ENCODE data around the gene EXOC1. TPM values are rescaled to one million over a fixed set of nuclear protein-coding genes. Genes with fewer than 3 reads are reported as not detected.

Gene EXOC1
- total RNA-seq, 4 donors from 2014 or later = 26.2 to 60.8 (median 43.1) TPM

- intact Hi-C loops (cut with DNase I; ENCODE audit: low total_unique reads) (no loop called here), in situ Hi-C loops (cut with MboI; ENCODE audit: low pct_ligation_motif_present in 1 of 4, low pct_unique_long_range_greater_than_20kb in 1 of 4, low sequenced_read_pairs in 3 of 4) (loop anchor here in 3 of 4 donors (25.0 kb wide), 2 partner anchors 503 to 528 kb away; partner anchors contain the start of gene SRD5A3 (in 2 of the 3))
- no peak for DNase-seq
- Histone ChIP-seq H3K27me3 (no peaks in the 10 kb centered on the region), H3K4me1 (peaks cover 0 to 20% (median 0%) of the 10 kb centered on the region in 4 donors), H3K36me3 (peaks cover 0 to 55% (median 16%) of the 10 kb centered on the region in 4 donors), H3K27ac (peak overlapping the region; percentile 37 to 64 (median 56)), H3K9me3 (no peaks in the 10 kb centered on the region), H3K4me3 (no peak overlapping the region)
- WGBS, 2 donors (ENCODE audit: low coverage in 1 of 2) = 60 to 64% methylated on average over 2 of the region's 2 CpGs
- no peak for TF ChIP-seq EP300 (IDR thresholded peaks at IDR 0.05; ENCODE audit: low read depth)
- no peak for TF ChIP-seq POLR2AphosphoS5 (IDR thresholded peaks at IDR 0.05)
- TF ChIP-seq CTCF (IDR thresholded peaks at IDR 0.05) = no peak
- TF ChIP-seq POLR2A (IDR thresholded peaks at IDR 0.05) = no peak
Observed at GRCh38 chr4:55865228-55865806, 11.9 kb downstream of the EXOC1 start.

GRCh38 chr4:55866290-55866907 lies 13.0 kb downstream of the EXOC1 start:
- H3K27ac ChIP-seq = peak overlapping the region; percentile 37 to 64 (median 56)
- no peak overlapping the region for H3K4me3 ChIP-seq
- in situ Hi-C loops (cut with MboI; ENCODE audit: low pct_ligation_motif_present in 1 of 4, low pct_unique_long_range_greater_than_20kb in 1 of 4, low sequenced_read_pairs in 3 of 4) (loop anchor here in 3 of 4 donors (25.0 kb wide), 2 partner anchors 504 to 529 kb away; partner anchors contain the start of gene SRD5A3 (in 2 of the 3)), intact Hi-C loops (cut with DNase I; ENCODE audit: low total_unique reads) (no loop called here)
- no peak for TF ChIP-seq CTCF (IDR thresholded peaks at IDR 0.05)
- H3K4me1 ChIP-seq = peaks cover 0 to 20% (median 0%) of the 10 kb centered on the region in 4 donors
- DNase-seq = no peak
- H3K36me3 ChIP-seq = peaks cover 0 to 54% (median 17%) of the 10 kb centered on the region in 4 donors
- WGBS, 2 donors (ENCODE audit: low coverage in 1 of 2) = 44 to 50% methylated on average over 2 of the region's 2 CpGs
- H3K27me3 ChIP-seq = no peaks in the 10 kb centered on the region
- no peaks in the 10 kb centered on the region for H3K9me3 ChIP-seq

GRCh38 chr4:55866973-55867574 lies 13.6 kb downstream of the EXOC1 start:
- TF ChIP-seq POLR2A (IDR thresholded peaks at IDR 0.05) (no peak), EP300 (IDR thresholded peaks at IDR 0.05; ENCODE audit: low read depth) (no peak), POLR2AphosphoS5 (IDR thresholded peaks at IDR 0.05) (no peak), CTCF (IDR thresholded peaks at IDR 0.05) (peak; percentile 73 to 89 (median 80))
- Histone ChIP-seq H3K27ac (peak overlapping the region; percentile 19 to 64 (median 56)), H3K4me3 (no peak overlapping the region), H3K9me3 (no peaks in the 10 kb centered on the region), H3K4me1 (peaks cover 0 to 20% (median 0%) of the 10 kb centered on the region in 4 donors), H3K27me3 (no peaks in the 10 kb centered on the region), H3K36me3 (peaks cover 0 to 54% (median 20%) of the 10 kb centered on the region in 4 donors)
- 11 to 22% methylated on average over 4 of the region's 4 CpGs for WGBS, 2 donors (ENCODE audit: low coverage in 1 of 2)
- in situ Hi-C loops (cut with MboI; ENCODE audit: low pct_ligation_motif_present in 1 of 4, low pct_unique_long_range_greater_than_20kb in 1 of 4, low sequenced_read_pairs in 3 of 4) = loop anchor here in 3 of 4 donors (25.0 kb wide), 2 partner anchors 505 to 530 kb away; partner anchors contain the start of gene SRD5A3 (in 2 of the 3)
- intact Hi-C loops (cut with DNase I; ENCODE audit: low total_unique reads) = no loop called here
- no peak for DNase-seq

- WGBS, 2 donors (ENCODE audit: low coverage in 1 of 2) = 97 to 100% methylated on average over 1 of the region's 1 CpG
Observed at GRCh38 chr4:55868581-55869090, 15.2 kb downstream of the EXOC1 start.

More at GRCh38 chr4:55868581-55869090, 15.2 kb downstream of the EXOC1 start:
- Histone ChIP-seq H3K4me3 (no peak overlapping the region), H3K27ac (no peak overlapping the region), H3K9me3 (no peaks in the 10 kb centered on the region), H3K4me1 (peaks cover 0 to 20% (median 0%) of the 10 kb centered on the region in 4 donors), H3K36me3 (peaks cover 0 to 61% (median 26%) of the 10 kb centered on the region in 4 donors), H3K27me3 (no peaks in the 10 kb centered on the region)
- TF ChIP-seq CTCF (IDR thresholded peaks at IDR 0.05) (no peak), POLR2AphosphoS5 (IDR thresholded peaks at IDR 0.05) (no peak)
- in situ Hi-C loops (cut with MboI; ENCODE audit: low pct_ligation_motif_present in 1 of 4, low pct_unique_long_range_greater_than_20kb in 1 of 4, low sequenced_read_pairs in 3 of 4) = loop anchor here in 3 of 4 donors (25.0 kb wide), 2 partner anchors 506 to 531 kb away; partner anchors contain the start of gene SRD5A3 (in 2 of the 3)
- no peak for DNase-seq
- intact Hi-C loops (cut with DNase I; ENCODE audit: low total_unique reads) = no loop called here

Data from transverse colon (tissue), 4 donors.